ENCODE measurements around the gene SLC28A1.
"Not testable (repeated sequence)": the region's sequence is repeated elsewhere in the genome, so short reads cannot be mapped to it uniquely, and the experiment has no call there.

The SLC28A1 gene

GRCh38 chr15:84862214-84862975 lies 22.1 kb upstream of the SLC28A1 start:
- no peak for DNase-seq (ENCODE audit: low spot score)

- no peak for DNase-seq (ENCODE audit: low spot score)
Observed at GRCh38 chr15:84863565-84864443, 20.7 kb upstream of the SLC28A1 start.

GRCh38 chr15:84864444-84864795 lies 20.0 kb upstream of the SLC28A1 start:
- no peak for DNase-seq (ENCODE audit: low spot score)

- DNase-seq (ENCODE audit: low spot score) = no peak
Observed at GRCh38 chr15:84865074-84865569, 19.3 kb upstream of the SLC28A1 start.

GRCh38 chr15:84868037-84868880 lies 16.2 kb upstream of the SLC28A1 start:
- DNase-seq (ENCODE audit: low spot score) = no peak

GRCh38 chr15:84869510-84869909 lies 15.0 kb upstream of the SLC28A1 start:
- no peak for DNase-seq (ENCODE audit: low spot score)

- DNase-seq (ENCODE audit: low spot score) = no peak
Observed at GRCh38 chr15:84871428-84871985, 13.0 kb upstream of the SLC28A1 start.

GRCh38 chr15:84872009-84872910 lies 12.2 kb upstream of the SLC28A1 start:
- DNase-seq (ENCODE audit: low spot score) = no peak

- DNase-seq (ENCODE audit: low spot score) = no peak
Observed at GRCh38 chr15:84873997-84874396, 10.5 kb upstream of the SLC28A1 start.

GRCh38 chr15:84874981-84875699 lies 9.3 kb upstream of the SLC28A1 start:
- no peak for DNase-seq (ENCODE audit: low spot score)

- no peak for DNase-seq (ENCODE audit: low spot score)
Observed at GRCh38 chr15:84876269-84876668, 8.2 kb upstream of the SLC28A1 start.

GRCh38 chr15:84877701-84878100 lies 6.8 kb upstream of the SLC28A1 start:
- DNase-seq (ENCODE audit: low spot score) = not testable (repeated sequence)

GRCh38 chr15:84878504-84878903 lies 6.0 kb upstream of the SLC28A1 start:
- DNase-seq (ENCODE audit: low spot score) = peak; percentile 37

GRCh38 chr15:84879088-84879780 lies 5.2 kb upstream of the SLC28A1 start:
- DNase-seq (ENCODE audit: low spot score) = no peak

GRCh38 chr15:84880007-84880406 lies 4.5 kb upstream of the SLC28A1 start:
- DNase-seq (ENCODE audit: low spot score) = no peak

- no peak for DNase-seq (ENCODE audit: low spot score)
Observed at GRCh38 chr15:84880822-84881519, 3.5 kb upstream of the SLC28A1 start.

- no peak for DNase-seq (ENCODE audit: low spot score)
Observed at GRCh38 chr15:84881520-84881830, 3.0 kb upstream of the SLC28A1 start.

- DNase-seq (ENCODE audit: low spot score) = no peak
Observed at GRCh38 chr15:84883466-84883865, 996 bp upstream of the SLC28A1 start.

GRCh38 chr15:84885801-84886200 lies 1.3 kb downstream of the SLC28A1 start:
- DNase-seq (ENCODE audit: low spot score) = no peak

All from LoVo (cell line).